Hepatocyte (in vitro differentiated cells): ENCODE data around the gene KCNS1.

Source experiments
- EZH2phosphoT487 ChIP-seq: fragments of 200-600 bp; sonication (generic); IDR thresholded peaks from one replicate; pipeline ENCODE4 v1.6.1; 2018; ENCODE audit warnings: antibody characterized with exemption, mild to moderate bottlenecking, low read depth, moderate library complexity; ENCODE audit not compliant: unreplicated experiment, severe bottlenecking
- TF ChIP-seq, protein P1 (sequence below): fragments of 200-600 bp; sonication (generic); IDR thresholded peaks from 2 replicates; pipeline ENCODE4 v1.5.1; 2016; ENCODE audit warnings: antibody characterized with exemption, mild to moderate bottlenecking; ENCODE audit not compliant: poor library complexity

DNA sequence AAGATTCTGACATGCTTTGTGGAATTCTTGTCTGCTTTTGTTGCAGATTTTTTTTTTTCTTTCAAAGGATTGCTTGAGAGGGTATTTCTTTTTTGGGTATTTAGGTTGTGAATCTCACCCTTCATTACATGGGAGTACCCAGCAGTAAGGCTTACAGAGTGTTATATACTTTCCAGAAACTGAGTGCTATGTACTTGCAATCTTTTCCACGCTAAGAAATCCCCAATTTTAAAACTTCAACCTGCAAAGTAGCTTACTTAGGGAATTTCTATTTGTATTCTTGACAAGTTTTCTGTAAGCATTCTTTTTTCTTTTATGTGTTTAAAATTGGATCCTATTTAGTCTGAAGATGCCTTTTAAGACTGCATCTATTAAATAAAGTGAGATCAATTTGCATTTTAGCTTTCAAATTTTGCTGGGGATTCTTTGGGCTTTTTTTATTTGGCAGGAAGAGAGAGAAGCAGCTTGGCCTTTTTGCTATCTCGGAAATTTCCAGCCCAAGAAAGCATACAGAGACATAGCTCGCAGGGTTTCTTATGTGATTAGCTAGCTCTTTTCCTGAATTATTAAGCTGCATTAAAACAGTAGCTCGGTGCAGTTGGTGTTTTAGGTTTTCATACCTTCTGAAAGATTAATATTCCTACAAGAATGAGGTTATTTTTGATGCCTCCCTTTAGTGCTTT is 42.6 kb downstream of the KCNS1 start:
- TF ChIP-seq, protein P1, sequence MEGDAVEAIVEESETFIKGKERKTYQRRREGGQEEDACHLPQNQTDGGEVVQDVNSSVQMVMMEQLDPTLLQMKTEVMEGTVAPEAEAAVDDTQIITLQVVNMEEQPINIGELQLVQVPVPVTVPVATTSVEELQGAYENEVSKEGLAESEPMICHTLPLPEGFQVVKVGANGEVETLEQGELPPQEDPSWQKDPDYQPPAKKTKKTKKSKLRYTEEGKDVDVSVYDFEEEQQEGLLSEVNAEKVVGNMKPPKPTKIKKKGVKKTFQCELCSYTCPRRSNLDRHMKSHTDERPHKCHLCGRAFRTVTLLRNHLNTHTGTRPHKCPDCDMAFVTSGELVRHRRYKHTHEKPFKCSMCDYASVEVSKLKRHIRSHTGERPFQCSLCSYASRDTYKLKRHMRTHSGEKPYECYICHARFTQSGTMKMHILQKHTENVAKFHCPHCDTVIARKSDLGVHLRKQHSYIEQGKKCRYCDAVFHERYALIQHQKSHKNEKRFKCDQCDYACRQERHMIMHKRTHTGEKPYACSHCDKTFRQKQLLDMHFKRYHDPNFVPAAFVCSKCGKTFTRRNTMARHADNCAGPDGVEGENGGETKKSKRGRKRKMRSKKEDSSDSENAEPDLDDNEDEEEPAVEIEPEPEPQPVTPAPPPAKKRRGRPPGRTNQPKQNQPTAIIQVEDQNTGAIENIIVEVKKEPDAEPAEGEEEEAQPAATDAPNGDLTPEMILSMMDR: no peak
- TF ChIP-seq EZH2phosphoT487: no peak
